Hepatocyte (in vitro differentiated cells): ENCODE results near the gene RUFY2. TPM values are rescaled to one million over a fixed set of nuclear protein-coding genes. Genes with fewer than 3 reads are reported as not detected.

Experiments
- DNase-seq: peaks from one replicate; pipeline ENCODE4 v3.0.0-alpha.2; 2016; ENCODE audit warnings: low spot score
- H2AFZ ChIP-seq: fragments of 200-600 bp; sonication (generic); 2 replicates; pipeline ENCODE4 v1.6.0; 2016; ENCODE audit warnings: antibody characterized with exemption, mild to moderate bottlenecking
- H3K27ac ChIP-seq: fragments of 200-600 bp; sonication (generic); 2 replicates; pipeline ENCODE4 v1.5.1; 2016; ENCODE audit warnings: mild to moderate bottlenecking
- H3K27me3 ChIP-seq: fragments of 200-600 bp; sonication (generic); 2 replicates; pipeline ENCODE4 v1.6.1; 2016
- H3K36me3 ChIP-seq: fragments of 200-600 bp; sonication (generic); replicated peaks from 2 replicates; pipeline ENCODE4 v1.5.1; 2016; ENCODE audit warnings: low read depth; ENCODE audit not compliant: insufficient read depth
- H3K4me1 ChIP-seq: fragments of 200-600 bp; sonication (generic); 2 replicates; pipeline ENCODE4 v1.5.1; 2016; ENCODE audit warnings: mild to moderate bottlenecking, moderate library complexity; ENCODE audit not compliant: insufficient read depth
- H3K4me2 ChIP-seq: fragments of 200-600 bp; sonication (generic); 2 replicates; pipeline ENCODE4 v1.6.0; 2016
- H3K4me3 ChIP-seq: fragments of 200-600 bp; sonication (generic); 2 replicates; pipeline ENCODE4 v1.5.1; 2016; ENCODE audit warnings: mild to moderate bottlenecking
- H3K79me2 ChIP-seq: fragments of 200-600 bp; sonication (generic); 2 replicates; pipeline ENCODE4 v1.6.0; 2017; ENCODE audit warnings: mild to moderate bottlenecking
- H3K9me2 ChIP-seq: fragments of 200-600 bp; sonication (generic); replicated peaks from 2 replicates; pipeline ENCODE4 v1.6.0; 2017; ENCODE audit warnings: mild to moderate bottlenecking; ENCODE audit not compliant: insufficient read depth
- H3K9me3 ChIP-seq: fragments of 200-600 bp; sonication (generic); 2 replicates; pipeline ENCODE4 v1.5.1; 2016; ENCODE audit warnings: low read depth, mild to moderate bottlenecking
- H4K20me1 ChIP-seq: fragments of 200-600 bp; sonication (generic); 2 replicates; pipeline ENCODE4 v1.6.0; 2016; ENCODE audit warnings: mild to moderate bottlenecking; ENCODE audit not compliant: insufficient read depth, poor library complexity, severe bottlenecking
- CTCF ChIP-seq: fragments of 200-600 bp; sonication (generic); IDR thresholded peaks from 2 replicates; pipeline ENCODE4 v1.5.1; 2016; ENCODE audit warnings: antibody characterized with exemption, mild to moderate bottlenecking; ENCODE audit not compliant: poor library complexity
- EZH2 ChIP-seq: fragments of 200-600 bp; sonication (generic); IDR thresholded peaks from 2 replicates; pipeline ENCODE4 v1.6.1; 2016; ENCODE audit warnings: antibody characterized with exemption, mild to moderate bottlenecking, borderline replicate concordance
- EZH2phosphoT487 ChIP-seq: fragments of 200-600 bp; sonication (generic); IDR thresholded peaks from one replicate; pipeline ENCODE4 v1.6.1; 2018; ENCODE audit warnings: antibody characterized with exemption, mild to moderate bottlenecking, low read depth, moderate library complexity; ENCODE audit not compliant: unreplicated experiment, severe bottlenecking
- WGBS: methylation state at CpG from one replicate; pipeline ENCODE4 v1.1.6; 2016; ENCODE audit warnings: low lambda C conversion rate; ENCODE audit errors: missing lambda C conversion rate; 5-methylcytosine and 5-hydroxymethylcytosine counted together
- polyA plus RNA-seq: library from polyadenylated mRNA; unstranded; fragments of >200 nt; fragmentation: Nextera tagmentation; extraction: Ambion mirVana; gene quantifications from 2 replicates; pipeline ENCODE4 v1.2.1, GENCODE V29; 2016
- total RNA-seq: library from RNA; depleted of rRNA; stranded (reverse); fragments of >200 nt; gene quantifications from 2 replicates; pipeline ENCODE4 v1.2.3, GENCODE V29; 2014

RUFY2 gene
- total and polyA plus RNA-seq, 2 experiments from 2014 or later, result 11.5 to 19.0 TPM

GRCh38 chr10:68303849-68304412, 103.1 kb downstream of the RUFY2 start:
- Histone ChIP-seq H3K4me1 (no peaks in the 10 kb centered on the region), H3K4me2 (peak overlapping the region; percentile 61), H3K79me2 (peaks cover 23% of the 10 kb centered on the region), H3K9me2 (no peaks in the 10 kb centered on the region), H3K36me3 (no peaks in the 10 kb centered on the region), H2AFZ (no peak overlapping the region), H3K9me3 (no peaks in the 10 kb centered on the region), H4K20me1 (no peaks in the 10 kb centered on the region), H3K4me3 (no peak overlapping the region), H3K27ac (no peak overlapping the region), H3K27me3 (no peaks in the 10 kb centered on the region)
- TF ChIP-seq EZH2 (no peak), EZH2phosphoT487 (no peak), CTCF (no peak)
- 77% methylated on average over 7 of the region's 7 CpGs for WGBS
- no peak for DNase-seq

- no peak overlapping the region for H3K27ac ChIP-seq
- 87% methylated on average over 5 of the region's 5 CpGs for WGBS
- DNase-seq, result no peak
- H3K36me3 ChIP-seq, result no peaks in the 10 kb centered on the region
- no peaks in the 10 kb centered on the region for H3K27me3 ChIP-seq
- H2AFZ ChIP-seq, result no peak overlapping the region
- no peak for TF ChIP-seq EZH2
- no peak for TF ChIP-seq EZH2phosphoT487
- no peak for TF ChIP-seq CTCF
- no peaks in the 10 kb centered on the region for H3K9me2 ChIP-seq
- no peaks in the 10 kb centered on the region for H3K4me1 ChIP-seq
- H4K20me1 ChIP-seq, result no peaks in the 10 kb centered on the region
- no peaks in the 10 kb centered on the region for H3K9me3 ChIP-seq
- peaks cover 32% of the 10 kb centered on the region for H3K79me2 ChIP-seq
- no peak overlapping the region for H3K4me2 ChIP-seq
- H3K4me3 ChIP-seq, result no peak overlapping the region
Observed at GRCh38 chr10:68302871-68303270, 104.2 kb downstream of the RUFY2 start.

GRCh38 chr10:68302503-68302823, 104.6 kb downstream of the RUFY2 start:
- Histone ChIP-seq H3K27ac (no peak overlapping the region), H3K36me3 (no peaks in the 10 kb centered on the region), H3K4me1 (no peaks in the 10 kb centered on the region), H3K9me2 (no peaks in the 10 kb centered on the region), H3K79me2 (peaks cover 35% of the 10 kb centered on the region), H2AFZ (no peak overlapping the region), H3K27me3 (no peaks in the 10 kb centered on the region), H3K9me3 (no peaks in the 10 kb centered on the region), H3K4me2 (no peak overlapping the region), H3K4me3 (no peak overlapping the region), H4K20me1 (no peaks in the 10 kb centered on the region)
- TF ChIP-seq CTCF (no peak), EZH2 (no peak), EZH2phosphoT487 (no peak)
- no peak for DNase-seq
- 62% methylated on average over 2 of the region's 2 CpGs for WGBS
